ENCODE data around the gene MLLT11.
A peak's percentile ranks its signal among the peaks of the same experiment; 100 is the strongest.

Gene MLLT11, protein sequence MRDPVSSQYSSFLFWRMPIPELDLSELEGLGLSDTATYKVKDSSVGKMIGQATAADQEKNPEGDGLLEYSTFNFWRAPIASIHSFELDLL

DNA sequence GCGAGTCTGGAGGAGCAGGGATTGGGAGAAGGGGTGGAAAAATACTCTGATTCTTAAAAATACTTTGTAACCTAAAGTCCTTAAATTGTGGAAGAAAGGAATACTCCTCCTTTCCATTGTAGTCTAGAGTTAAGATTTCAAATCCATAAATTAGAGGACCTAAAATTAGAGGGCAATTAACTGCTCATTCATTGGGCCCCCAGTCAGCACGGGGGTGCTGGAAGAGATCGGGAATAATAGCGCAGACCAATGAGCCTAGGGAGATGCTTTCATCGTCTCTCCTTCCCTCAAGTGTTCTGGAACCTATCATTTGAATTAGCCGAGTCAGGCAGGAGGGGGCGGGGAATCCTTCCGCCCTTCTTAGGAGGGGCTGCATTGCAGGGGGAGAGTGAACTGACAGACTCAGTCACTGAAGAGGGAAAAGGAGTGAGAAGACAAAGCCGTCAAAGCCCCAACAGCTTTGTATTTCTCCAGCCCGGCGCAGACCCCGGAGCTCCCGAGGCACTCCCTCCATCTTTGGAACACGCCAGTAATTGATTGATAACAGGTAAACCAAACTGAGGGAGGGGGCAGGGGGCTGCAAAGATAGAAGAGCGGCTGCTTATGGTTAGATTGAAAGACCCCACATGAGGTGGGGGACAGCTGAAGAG is at the start of gene MLLT11:
Gene MLLT11 (plus strand): TSS at position 391 of the 650 bp plus-strand sequence. CDS start 6,828 bp downstream, outside the sequence.
- DNase-seq = peak; percentile 97

DNA sequence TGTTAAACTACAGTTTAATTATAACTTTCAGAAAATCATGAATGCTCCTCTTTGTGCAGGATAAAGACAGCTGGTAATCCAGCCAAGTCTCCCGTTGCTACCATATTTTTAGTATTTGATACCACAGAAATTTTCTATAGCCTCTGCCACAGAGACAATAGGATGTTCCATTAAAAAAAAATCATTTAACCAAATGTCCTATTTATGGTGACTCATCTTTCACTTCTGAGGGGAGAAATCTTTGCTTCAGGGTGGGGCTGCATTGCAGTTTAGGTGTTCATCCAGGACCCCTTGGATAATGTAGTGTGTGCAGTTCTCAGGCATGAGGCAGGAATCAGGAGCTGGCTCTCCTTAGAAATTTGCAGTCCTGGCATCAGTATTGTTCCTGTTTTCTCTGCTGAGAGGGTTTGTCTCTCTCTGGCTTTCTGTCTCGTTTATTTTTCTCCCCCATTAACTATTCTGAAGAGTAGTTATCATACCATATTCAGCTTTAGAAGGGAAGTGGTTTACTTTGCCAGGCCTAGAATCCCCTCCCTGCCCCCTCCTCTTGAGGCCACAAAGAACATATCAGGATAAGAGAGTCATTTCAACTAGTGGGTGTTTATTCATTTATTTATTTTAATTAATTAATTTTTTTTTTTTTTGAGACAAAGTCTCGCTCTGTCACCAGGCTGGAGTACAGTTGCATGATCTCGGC is 48.9 kb upstream of the MLLT11 start:
- no peak for DNase-seq

DNA sequence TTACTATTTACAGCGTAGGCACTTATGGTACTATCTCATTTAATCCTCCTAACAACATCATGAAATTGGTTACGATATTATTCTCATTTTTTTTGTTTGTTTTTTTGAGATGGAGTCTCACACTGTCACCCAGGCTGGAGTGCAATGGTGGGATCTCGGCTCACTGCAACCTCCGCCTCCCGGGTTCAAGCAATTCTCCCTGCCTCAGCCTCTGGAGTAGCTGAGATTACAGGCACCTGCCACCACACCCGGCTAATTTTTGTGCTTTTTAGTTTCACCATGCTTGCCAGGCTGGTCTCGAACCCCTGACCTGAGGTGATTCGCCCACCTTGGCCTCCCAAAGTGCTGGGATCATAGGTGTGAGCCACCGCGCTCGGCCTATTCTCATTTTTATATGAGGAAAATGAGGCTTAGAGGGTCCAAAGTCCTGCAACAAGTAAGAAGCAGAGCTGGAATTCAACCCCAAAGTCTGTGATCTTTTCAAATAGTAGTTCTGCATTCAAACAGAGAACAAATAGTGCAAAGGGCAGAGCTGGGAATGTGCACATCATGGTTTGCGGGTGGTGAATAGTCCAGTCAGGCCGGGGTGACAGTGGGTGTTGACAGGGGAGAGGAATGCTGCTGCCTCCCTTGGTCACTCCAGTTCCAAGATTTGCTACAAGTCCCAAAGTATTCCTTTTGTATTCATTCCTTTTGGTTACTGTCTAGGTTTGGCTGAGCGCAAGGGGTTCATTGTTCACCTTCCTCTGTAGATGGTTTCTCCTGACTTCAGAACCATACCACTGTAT is 47.3 kb upstream of the MLLT11 start:
- DNase-seq = no peak

DNA sequence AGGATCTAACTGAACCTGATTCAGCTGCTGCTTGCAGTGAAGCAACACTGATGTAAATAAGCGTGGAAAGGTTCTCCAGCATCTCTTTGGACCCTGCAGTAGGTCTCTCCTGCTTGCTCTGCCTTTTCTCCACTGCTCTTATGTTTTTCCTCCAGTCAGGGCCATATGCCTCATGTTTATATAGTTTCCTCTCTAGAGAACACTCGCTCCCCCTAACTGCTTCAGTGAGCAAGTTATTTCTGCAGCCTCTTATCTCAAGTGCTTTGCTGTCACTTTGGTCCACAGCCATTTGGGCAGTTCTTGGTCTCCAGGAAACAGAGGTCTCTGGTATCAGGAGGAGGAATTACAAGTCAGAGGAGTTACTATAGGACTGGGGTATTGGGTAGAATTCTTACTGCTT is 46.7 kb upstream of the MLLT11 start:
- DNase-seq = no peak

DNA sequence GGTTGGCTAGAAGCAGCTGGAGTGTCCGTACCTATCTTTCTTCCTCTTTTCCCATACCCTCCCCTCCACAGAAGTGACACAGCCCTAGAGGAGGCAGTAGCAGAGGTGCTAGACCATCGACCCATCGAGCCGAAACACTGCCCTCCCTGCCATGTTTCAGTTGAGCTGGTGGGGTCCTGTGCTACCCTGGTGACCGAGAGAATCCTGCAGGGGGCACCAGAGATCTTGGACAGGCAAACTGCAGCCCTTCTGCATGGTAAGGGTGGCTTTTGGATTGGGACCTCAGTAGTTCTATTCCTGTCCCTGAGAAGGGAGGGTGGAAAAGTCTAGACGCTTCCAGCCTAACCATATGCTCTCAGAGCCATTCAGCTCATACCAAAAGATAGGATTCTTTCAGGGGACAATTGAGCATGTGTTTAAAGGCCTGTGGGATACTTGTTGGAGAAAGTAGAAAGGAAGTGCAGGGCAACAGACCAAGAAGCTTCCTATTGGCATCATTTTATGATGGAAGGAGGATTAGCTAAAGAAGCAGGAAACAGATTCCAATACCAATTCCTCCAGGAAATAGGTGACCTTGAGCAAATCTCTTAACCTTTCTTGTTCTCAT is 35.6 kb upstream of the MLLT11 start:
- peak; percentile 79 for DNase-seq

DNA sequence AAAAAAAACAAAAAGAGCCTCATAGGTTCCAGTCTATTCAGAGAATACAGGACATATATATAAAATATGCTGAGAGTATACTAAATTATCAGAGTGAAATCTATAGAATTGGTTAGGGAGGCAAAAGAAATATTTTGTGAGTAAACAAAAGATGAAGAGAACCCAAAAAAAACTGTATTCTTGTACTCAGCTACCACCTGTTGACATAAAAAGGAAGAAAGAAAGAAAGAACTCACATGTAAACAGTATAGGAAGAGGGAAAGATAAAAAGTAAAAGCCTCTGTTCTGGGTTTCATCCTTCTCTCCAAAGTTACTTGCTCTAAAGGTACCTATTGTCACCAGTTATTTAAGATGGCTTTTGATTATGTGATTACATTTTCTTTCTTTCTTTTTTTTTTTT is 33.7 kb upstream of the MLLT11 start:
- DNase-seq = no peak

DNA sequence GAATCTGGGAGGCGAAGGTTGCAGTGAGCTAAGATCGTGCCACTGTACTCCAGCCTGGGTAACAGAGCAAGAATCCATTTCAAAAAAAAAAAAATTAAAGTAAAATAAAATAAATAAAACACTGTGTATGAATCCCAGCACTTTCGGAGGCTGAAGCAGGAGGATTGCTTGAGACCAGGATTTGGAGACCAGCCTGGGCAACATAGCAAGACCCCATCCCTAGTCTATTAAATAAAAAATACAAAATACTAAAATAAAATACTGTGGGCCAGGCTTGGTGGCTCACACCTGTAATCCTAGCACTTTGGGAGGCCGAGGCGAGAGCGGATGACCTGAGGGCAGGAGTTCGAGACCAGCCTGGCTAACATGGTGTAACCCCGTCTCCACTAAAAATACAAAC is 28.0 kb upstream of the MLLT11 start:
- DNase-seq = no peak

DNA sequence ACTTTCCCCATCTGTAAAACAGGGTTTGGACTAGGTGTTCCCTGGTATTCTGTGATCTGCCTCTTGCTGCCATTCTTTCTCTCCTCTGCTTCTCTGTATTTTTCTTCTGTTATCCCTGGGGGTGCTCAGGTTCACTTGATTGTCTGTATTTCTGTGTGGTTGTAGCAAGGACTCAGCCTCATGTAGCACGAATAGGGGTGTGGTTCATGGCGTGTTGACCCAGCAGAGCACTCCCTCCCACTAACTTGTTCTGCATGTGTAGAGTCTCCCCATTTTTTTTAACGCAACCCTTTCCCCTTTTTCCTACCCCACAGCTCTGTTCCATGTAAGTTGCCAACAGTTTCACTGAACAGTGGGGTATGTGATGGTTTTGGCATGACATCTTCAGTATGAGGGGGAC is 25.0 kb upstream of the MLLT11 start:
- no peak for DNase-seq

DNA sequence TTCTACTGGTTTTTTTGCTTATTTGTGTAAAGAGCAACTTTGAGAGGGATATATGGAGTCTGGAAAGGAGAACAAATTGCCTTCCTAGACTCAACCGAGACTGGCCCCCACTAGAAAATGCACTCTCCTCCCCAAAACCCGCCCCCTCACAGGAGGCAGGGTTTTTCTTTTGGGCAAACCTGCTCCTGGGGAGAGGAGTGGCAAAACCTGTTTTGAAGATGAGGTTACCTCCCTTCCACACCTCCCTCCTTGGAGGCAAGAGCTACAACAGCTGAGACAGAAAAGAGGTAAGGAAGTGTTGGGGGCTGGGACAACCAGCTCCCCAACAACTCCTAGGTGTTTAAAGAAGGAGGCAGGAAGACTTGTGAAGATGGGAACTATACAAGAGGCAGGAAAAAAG is 23.8 kb upstream of the MLLT11 start, which contains the start of gene BNIPL:
Gene BNIPL (plus strand): TSS at position 231 of the 400 bp plus-strand sequence. CDS start 140 bp downstream, at position 371.
- no peak for DNase-seq

DNA sequence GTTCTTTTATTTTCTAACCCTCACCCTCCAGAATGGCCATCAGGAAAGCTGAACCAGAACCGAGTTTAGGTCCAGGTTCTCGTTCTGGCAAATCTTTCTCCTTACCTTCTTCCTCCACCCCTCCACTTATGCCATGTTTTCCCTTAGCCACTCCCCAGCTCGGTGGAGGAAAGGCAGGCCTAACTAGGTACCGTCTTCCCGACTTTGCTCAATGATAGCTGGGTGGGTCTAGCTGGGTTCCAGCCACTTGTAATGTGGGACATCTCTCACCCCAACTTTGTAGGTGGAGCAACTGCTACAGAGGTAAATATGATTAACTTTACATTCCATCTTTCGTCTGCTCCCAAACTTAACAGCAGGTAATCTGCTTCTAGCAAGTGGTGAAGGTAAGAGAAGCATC is 23.2 kb upstream of the MLLT11 start:
- no peak for DNase-seq

DNA sequence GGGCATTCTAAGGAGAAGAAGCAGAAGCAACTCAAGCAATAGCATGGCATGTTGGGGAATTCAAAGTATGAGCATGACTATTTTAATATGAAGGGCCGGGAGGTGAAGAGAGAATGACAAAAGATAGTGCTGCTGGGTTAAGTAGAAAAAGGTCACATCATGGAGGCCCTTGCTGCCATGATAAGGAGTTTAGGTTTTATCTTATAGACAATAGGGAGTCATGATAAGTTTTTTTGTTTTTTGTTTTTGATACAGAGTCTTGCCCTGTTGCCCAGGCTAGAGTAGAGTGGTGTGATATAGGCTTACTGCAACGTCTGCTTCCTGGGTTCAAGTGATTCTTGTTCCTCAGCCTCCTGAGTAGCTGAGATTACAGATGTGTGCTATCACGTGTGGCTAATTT is 20.7 kb upstream of the MLLT11 start:
- DNase-seq = no peak

DNA sequence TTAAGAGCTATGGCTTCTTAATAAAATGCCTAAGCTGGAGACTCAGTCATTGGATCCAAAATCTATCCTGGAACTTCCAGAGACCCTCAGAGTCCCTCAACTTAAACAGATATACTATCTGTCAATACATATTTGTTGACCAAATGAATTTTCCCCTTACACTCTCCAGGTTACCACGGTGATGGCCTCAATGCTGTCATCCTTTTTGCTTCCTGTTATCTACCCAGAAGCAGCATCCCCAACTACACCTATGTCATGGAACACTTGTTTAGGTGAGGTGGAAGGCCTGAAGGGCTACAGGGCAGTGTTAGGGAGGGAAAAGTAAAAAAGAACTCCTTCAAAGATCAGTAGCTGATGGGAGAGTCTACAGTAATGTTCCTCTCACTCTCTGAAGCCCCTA is 17.0 kb upstream of the MLLT11 start:
- no peak for DNase-seq

DNA sequence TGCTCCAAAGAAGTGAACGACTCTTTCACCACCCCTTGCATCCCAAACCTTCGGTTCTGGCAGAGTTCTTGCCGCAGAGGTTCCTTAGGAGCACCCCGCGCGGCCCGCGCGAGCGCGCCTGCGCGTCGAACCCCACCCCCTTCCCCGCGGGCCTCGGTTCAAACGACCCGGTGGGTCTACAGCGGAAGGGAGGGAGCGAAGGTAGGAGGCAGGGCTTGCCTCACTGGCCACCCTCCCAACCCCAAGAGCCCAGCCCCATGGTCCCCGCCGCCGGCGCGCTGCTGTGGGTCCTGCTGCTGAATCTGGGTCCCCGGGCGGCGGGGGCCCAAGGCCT is 12.6 kb upstream of the MLLT11 start, which contains the start of gene C1orf56:
Gene C1orf56 (plus strand): TSS at position 161 of the 334 bp plus-strand sequence. CDS start 97 bp downstream, at position 258.
- DNase-seq = peak; percentile 89

DNA sequence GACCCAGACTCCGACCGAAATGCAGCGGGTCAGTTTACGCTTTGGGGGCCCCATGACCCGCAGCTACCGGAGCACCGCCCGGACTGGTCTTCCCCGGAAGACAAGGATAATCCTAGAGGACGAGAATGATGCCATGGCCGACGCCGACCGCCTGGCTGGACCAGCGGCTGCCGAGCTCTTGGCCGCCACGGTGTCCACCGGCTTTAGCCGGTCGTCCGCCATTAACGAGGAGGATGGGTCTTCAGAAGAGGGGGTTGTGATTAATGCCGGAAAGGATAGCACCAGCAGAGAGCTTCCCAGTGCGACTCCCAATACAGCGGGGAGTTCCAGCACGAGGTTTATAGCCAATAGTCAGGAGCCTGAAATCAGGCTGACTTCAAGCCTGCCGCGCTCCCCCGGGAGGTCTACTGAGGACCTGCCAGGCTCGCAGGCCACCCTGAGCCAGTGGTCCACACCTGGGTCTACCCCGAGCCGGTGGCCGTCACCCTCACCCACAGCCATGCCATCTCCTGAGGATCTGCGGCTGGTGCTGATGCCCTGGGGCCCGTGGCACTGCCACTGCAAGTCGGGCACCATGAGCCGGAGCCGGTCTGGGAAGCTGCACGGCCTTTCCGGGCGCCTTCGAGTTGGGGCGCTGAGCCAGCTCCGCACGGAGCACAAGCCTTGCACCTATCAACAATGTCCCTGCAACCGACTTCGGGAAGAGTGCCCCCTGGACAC is 12.1 kb upstream of the MLLT11 start:
- peak; percentile 90 for DNase-seq

DNA sequence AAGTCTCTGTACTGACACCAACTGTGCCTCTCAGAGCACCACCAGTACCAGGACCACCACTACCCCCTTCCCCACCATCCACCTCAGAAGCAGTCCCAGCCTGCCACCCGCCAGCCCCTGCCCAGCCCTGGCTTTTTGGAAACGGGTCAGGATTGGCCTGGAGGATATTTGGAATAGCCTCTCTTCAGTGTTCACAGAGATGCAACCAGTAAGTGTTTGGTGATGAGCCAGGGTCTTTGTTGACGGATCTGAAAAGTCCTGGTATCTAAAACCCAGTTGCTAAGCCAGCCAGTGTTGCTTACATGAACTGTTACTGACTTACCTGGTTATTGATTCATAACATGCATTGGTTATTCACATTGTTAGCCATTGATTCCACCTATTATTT is 11.6 kb upstream of the MLLT11 start:
- DNase-seq = no peak

DNA sequence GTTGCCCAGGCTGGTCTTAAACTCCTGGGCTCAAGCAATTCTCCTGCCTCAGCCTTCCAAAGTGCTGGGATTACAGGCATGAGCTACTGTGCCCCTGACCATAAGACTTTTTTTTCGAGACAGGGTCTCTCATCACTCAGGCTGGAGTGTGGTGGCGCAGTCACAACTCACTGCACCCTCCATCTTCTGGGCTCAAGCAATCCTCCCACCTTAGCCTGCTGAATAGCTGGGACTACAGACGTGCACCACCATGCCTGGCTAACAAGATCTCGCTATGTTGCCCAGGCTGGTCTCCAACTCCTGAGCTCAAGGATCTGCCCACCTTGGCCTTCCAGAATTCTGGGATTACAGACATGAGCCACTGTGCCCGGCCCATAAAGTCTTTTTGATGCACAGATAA is 10.7 kb upstream of the MLLT11 start:
- no peak for DNase-seq

DNA sequence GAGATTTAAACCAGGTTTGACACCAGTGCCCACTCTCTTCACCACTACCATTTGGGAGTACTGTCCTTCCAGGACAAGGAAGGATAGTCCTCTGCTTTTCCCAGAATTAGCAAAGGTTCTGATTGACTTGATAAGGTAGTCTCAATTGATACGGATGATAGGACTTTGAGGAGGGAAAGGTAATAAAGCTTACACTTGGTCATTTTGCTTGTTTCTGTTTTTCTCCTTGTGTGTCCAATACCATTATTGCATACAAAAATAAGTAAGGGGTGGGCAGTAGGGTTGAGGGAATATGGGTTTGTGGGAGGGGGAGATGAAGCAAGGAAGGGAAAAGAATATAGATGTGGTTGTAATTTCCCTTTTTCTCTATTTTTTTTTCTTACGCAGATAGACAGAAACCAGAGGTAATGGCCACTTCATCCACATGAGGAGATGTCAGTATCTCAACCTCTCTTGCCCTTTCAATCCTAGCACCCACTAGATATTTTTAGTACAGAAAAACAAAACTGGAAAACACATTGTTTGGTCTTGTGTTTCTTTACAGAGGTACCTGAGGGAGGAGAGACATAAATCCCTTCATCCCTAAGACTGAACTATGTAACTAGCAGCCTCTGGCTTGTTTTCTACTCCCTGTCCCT is 10.0 kb upstream of the MLLT11 start:
- no peak for DNase-seq

DNA sequence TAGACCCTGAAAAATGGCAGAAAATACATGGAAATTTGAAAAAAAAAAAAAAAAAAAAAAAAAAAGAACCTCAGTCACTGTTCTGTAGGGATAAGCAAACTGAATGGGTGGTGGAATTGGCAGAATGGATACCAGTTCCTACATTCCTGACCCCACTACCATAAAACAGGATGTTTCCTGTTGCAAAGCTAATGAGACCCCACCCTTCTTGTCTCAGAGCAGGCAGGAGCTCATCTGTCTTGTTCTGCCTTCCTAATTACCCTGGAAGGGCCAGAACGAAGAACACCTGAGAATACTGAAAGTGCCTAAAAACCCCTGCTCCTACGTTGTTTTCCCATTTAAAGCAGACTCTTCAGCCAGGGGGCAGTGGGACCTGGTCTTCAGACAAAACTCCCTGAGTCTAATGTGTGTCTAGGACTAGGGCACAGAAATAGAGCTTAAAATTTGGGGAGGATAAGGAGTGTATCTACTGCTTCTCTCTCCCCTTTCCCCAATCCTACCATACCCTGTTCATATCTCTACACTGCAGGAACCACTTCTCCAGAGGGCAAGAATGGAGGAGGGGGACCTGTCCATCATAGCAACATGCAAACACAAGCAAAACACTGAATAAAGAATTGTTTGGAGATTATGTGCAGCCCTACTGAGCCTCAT is 8.7 kb upstream of the MLLT11 start:
- no peak for DNase-seq

DNA sequence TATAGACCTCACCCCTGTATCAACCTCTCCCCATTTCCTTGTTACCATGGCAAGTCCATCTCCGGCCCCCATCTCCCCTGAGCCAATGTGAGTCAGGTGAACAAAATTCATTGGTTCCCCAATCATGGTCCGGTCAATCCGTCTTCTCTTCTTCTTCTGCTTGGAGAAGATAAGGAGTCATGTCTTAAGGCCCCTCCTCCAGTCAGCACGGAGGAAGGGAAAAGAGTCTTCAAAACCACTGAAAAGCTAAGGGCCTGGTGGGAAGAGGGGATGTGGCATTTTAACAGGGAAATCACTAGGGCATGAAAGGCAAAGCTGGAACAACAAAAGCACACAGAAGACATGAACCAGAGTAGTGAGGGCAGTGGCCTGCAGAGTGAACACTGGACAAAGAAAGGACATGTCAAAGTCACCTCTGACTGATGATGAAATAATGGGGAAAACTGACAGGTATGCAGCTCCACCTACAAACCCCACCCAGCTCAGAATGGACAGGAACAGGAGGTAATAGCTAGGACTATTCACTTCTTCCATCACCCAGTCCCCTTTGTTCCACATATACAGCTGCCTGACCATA is 5.1 kb upstream of the MLLT11 start:
- no peak for DNase-seq

DNA sequence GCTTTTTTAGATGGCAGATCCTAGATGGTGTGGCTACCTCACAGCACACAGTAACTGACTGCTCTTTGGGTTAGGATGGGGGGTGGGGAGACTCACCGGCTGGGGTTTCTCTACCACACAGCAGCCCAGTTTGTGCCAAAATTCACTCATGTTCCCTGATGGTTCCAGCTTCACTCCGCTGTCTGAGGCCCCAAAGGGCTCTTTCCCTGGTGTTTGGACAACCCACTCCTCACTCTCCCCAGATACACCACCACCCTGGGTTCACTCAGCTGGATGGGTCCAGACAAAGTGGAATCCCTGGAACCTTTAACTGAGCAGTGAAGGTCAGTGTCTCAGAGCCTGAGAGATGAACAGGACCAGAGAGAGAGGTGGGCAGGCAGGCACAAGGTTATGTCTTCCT is 4.6 kb upstream of the MLLT11 start:
- no peak for DNase-seq

DNA sequence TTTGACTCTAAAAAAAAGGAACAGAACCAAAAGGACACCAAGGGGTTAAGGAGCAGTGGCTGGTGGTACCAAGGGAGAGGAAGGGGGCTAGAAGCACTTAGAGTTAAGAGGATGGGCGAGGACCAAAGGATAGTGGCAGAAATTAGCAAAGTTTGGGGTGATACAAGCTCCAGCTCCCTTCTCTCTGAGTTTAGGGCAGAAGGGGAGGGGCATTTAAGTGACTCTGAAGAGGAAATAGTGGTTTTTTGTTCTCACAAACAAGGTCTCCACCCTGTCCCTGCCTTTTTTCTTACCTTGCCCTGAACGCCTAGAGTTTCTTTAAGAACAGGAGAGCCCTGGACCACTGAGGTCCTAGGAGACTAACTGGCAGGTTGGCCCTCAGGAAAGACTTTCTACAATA is 4.0 kb upstream of the MLLT11 start:
- DNase-seq = no peak
